HFF-Myc (cell line): ENCODE measurements around the gene ZNF213.

Experiments
- DNase-seq: peaks from one replicate; pipeline ENCODE4 v3.0.0-alpha.2; 2011; ENCODE audit warnings: low read depth; ENCODE audit errors: extremely low read depth
- H3K4me3 ChIP-seq: replicated peaks from 2 replicates; pipeline ENCODE4 v1.5.1; 2011; ENCODE audit warnings: low read depth, mild to moderate bottlenecking, control low read depth, low read length
- CTCF ChIP-seq: IDR thresholded peaks from 2 replicates; pipeline ENCODE4 v1.5.1; 2012; ENCODE audit warnings: mild to moderate bottlenecking, low read depth, low read length, control low read depth; ENCODE audit errors: missing control alignments

ZNF213 gene, protein sequence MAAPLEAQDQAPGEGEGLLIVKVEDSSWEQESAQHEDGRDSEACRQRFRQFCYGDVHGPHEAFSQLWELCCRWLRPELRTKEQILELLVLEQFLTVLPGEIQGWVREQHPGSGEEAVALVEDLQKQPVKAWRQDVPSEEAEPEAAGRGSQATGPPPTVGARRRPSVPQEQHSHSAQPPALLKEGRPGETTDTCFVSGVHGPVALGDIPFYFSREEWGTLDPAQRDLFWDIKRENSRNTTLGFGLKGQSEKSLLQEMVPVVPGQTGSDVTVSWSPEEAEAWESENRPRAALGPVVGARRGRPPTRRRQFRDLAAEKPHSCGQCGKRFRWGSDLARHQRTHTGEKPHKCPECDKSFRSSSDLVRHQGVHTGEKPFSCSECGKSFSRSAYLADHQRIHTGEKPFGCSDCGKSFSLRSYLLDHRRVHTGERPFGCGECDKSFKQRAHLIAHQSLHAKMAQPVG

DNA sequence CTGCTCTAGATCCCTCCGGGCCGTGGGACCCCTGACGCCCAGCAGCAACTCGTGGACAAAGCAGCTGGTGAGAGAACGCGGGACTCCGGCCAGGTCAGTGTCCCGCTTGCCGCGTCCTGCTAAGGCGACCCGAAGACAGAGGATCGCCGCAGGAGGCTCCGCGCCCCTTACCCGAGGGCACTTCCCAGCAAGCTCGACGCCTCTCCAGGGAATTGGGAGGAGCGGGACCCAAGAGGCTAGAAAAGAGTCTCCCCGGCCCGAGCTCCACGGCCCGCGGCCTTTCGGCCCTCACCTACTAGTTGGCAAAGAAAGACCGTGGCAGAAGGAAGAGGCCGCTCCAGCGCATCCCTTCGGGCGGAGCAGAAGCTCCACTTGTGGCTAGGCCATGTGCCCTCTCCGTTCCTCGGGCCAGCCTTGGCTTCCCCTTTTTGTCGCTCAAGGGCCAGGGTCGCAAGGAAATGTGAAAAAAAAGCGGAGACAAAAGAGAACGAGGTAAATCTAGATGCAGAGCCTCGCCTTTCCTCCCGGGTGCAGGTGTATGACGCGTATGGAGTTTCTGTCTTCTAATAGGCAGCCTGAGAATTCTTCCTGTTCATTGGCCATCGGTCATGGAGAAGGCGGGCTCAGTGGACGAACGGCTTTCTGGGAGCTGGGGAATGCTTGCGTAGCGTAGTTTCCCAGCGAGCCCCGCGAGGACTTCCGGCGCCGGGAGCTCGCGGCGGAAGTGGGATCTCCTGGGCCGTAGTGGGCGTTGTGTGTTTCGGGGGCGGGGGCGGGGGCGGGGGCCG is at the start of gene ZNF213:
Gene ZNF213, plus strand, starts transcription at position 692 of the 788 bp plus-strand sequence. CDS start 2,252 bp downstream, outside the sequence.
- DNase-seq: peak; percentile 97
- no peak for TF ChIP-seq CTCF
- peak within 1 kb of the TSS; percentile 98 for H3K4me3 ChIP-seq

DNA sequence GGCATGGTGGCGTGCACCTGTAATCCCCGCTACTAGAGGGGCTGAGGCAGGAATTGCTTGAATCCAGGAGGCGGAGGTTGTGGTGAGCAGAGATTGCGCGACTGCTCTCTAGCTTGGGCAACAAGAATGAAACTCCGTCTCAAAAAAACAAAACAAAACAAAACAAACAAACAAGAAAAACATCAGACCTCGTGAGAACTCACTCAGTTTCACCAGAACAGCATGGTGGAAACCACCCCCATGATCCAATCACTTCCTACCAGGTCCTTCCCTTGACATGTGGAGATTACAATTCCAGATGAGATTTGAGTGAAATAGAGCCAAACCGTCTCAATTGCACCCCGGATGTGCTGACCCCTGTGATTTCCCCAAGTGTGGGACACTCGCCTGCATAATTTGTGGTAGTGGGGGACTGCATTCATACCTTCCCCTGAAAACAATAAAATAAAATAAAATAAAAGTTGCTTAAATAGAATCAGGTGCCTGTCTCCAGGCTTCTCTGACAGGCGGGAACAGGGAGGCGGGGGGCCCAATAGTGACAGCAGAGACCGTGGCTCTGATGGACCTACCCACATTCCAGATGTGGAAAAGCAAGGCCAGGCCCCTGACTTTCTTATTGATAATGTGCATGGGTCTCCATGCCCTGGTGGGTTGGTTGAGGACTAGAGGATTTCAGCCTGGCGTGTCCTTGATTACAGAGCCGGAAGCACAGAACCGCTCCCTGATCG is 48.8 kb upstream of the ZNF213 start:
- TF ChIP-seq CTCF: no peak
- no peak overlapping the region for H3K4me3 ChIP-seq
- DNase-seq: no peak

- no peak overlapping the region for H3K4me3 ChIP-seq
- no peak for DNase-seq
- no peak for TF ChIP-seq CTCF
Observed at GRCh38 chr16:3086596-3087242, 48.1 kb upstream of the ZNF213 start.

DNA sequence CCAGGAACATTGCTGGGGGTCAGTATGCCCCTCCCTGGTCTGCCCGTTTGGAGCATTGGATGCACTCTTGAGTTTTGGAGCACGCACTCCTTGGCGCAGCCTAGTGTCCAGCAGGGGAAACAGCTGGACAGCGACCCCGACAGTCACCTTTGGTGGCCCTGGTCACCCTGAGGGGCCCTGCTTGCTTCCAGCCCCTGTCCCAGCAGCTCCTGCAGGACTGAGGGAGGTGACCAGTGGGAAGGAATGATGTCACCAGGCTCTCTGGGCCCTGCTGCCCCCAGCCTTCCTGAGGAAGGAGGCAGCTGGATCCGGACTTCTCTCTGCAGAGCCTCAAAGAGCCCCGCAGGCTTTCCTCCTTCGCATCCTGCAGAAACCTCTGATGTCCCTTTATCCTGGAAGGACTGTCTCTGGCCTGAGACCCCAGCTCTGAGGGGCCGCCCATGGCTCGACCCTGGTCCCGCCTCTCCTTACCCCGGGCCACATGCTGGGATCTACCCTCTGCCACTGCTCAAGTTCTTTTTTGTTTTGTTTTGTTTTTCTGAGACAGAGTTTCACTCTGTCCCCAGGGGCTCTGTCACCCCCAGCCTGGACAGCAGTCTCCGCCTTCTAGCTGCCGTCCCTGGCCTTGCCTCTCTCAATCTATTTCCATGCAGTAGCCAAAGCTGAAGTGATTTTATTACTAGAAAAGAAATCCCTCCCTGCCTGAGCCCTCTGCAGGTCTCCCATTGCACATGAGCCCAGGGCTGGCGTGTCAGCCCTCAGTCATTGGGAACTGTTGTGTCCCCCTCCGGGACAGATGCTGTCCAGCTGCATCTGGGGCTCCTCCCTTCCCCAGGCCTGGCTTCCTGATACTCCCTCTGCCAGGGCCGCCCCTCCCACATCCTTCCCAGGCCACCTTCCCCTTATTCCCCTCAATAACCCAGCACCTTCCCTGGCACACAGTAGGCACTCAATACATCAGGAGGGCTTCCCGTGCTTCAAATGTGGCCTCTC is 47.3 kb upstream of the ZNF213 start:
- no peak for DNase-seq
- TF ChIP-seq CTCF: no peak
- H3K4me3 ChIP-seq: no peak overlapping the region

DNA sequence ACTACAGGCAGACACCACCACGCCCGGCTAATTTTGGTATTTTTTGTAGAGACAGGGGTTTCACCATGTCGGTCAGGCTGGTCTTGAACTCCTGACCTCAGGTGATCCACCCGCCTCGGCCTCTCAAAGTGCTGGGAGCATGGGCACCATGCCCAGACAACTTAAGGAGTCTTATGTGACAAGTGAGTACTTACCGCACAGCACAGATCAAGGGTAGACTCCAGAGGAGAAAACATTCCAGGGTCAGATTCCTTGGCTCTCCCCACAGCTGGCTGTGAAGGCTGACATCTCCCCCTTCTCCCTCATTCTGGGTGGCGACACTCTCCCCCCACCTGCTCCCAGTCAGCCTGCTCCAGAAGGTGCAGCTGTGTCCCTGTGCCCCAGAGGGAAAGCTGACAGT is 46.4 kb upstream of the ZNF213 start:
- H3K4me3 ChIP-seq: no peak overlapping the region
- no peak for DNase-seq

More for the DNA sequence above, 46.4 kb upstream of the ZNF213 start:
- no peak for TF ChIP-seq CTCF
